Activated CD4-positive, alpha-beta T cell treated with anti-CD3 and anti-CD28 coated beads, Interleukin-2, Interleukin-6, amounts not matched to agents 100 ng/mL and 50 ng/mL, durations not matched to agents 16 hours and 8 hours (primary cell): ENCODE measurements around the gene KCNJ15.

Experiments
- DNase-seq: peaks from one replicate; pipeline ENCODE4 v3.0.0-alpha.2; 2020

KCNJ15 gene

GRCh38 chr21:38300141-38300578 lies 43.4 kb downstream of the KCNJ15 start:
- DNase-seq, result peak; percentile 39

GRCh38 chr21:38301321-38302214 lies 44.8 kb downstream of the KCNJ15 start:
- DNase-seq, result no peak

GRCh38 chr21:38303300-38303699 lies 46.5 kb downstream of the KCNJ15 start:
- no peak for DNase-seq

- peak; percentile 11 for DNase-seq
Observed at GRCh38 chr21:38306433-38307141, 49.8 kb downstream of the KCNJ15 start.

GRCh38 chr21:38307771-38308531 lies 51.2 kb downstream of the KCNJ15 start:
- DNase-seq, result no peak

GRCh38 chr21:38308532-38309119 lies 51.8 kb downstream of the KCNJ15 start:
- no peak for DNase-seq

GRCh38 chr21:38310646-38311485 lies 54.1 kb downstream of the KCNJ15 start:
- no peak for DNase-seq

GRCh38 chr21:38311765-38312164 lies 55.0 kb downstream of the KCNJ15 start:
- no peak for DNase-seq

- no peak for DNase-seq
Observed at GRCh38 chr21:38312822-38313221, 56.0 kb downstream of the KCNJ15 start.

- DNase-seq, result no peak
Observed at GRCh38 chr21:38314558-38314957, 57.8 kb downstream of the KCNJ15 start.

GRCh38 chr21:38315122-38315521 lies 58.3 kb downstream of the KCNJ15 start:
- no peak for DNase-seq

GRCh38 chr21:38319781-38320180 lies 63.0 kb downstream of the KCNJ15 start:
- DNase-seq, result no peak

GRCh38 chr21:38321568-38321967 lies 64.8 kb downstream of the KCNJ15 start:
- DNase-seq, result no peak

- no peak for DNase-seq
Observed at GRCh38 chr21:38322311-38322950, 65.6 kb downstream of the KCNJ15 start.

GRCh38 chr21:38323721-38324531 lies 67.1 kb downstream of the KCNJ15 start:
- no peak for DNase-seq

- DNase-seq, result no peak
Observed at GRCh38 chr21:38325216-38325615, 68.4 kb downstream of the KCNJ15 start.

- no peak for DNase-seq
Observed at GRCh38 chr21:38325731-38326420, 69.1 kb downstream of the KCNJ15 start.

GRCh38 chr21:38326429-38326828 lies 69.6 kb downstream of the KCNJ15 start:
- no peak for DNase-seq

- no peak for DNase-seq
Observed at GRCh38 chr21:38326899-38327298, 70.1 kb downstream of the KCNJ15 start.

- peak; percentile 21 for DNase-seq
Observed at GRCh38 chr21:38327984-38328383, 71.2 kb downstream of the KCNJ15 start.
